ENCODE measurements around the gene NME9. TPM values are rescaled to one million over a fixed set of nuclear protein-coding genes. Genes with fewer than 3 reads are reported as not detected.

Gene NME9
- total RNA-seq, 1 donor from 2014 or later: 1.3 TPM

- intact Hi-C loops (cut with DNase I): no loop called here
- DNase-seq (ENCODE audit: low spot score) (no peak), ATAC-seq (no peak)
Measured at GRCh38 chr3:138300647-138301046, 29.0 kb downstream of the NME9 start.

GRCh38 chr3:138297876-138298275 lies 31.8 kb downstream of the NME9 start:
- intact Hi-C loops (cut with DNase I): no loop called here
- ATAC-seq (no peak), DNase-seq (ENCODE audit: low spot score) (no peak)

- ATAC-seq (no peak), DNase-seq (ENCODE audit: low spot score) (no peak)
- intact Hi-C loops (cut with DNase I): no loop called here
Measured at GRCh38 chr3:138297059-138297607, 32.5 kb downstream of the NME9 start.

GRCh38 chr3:138296639-138297038 lies 33.0 kb downstream of the NME9 start:
- intact Hi-C loops (cut with DNase I): no loop called here
- DNase-seq (ENCODE audit: low spot score) (no peak), ATAC-seq (no peak)

GRCh38 chr3:138289701-138290100 lies 40.0 kb downstream of the NME9 start:
- intact Hi-C loops (cut with DNase I): no loop called here
- no peak for ATAC-seq
- DNase-seq (ENCODE audit: low spot score): no peak

- intact Hi-C loops (cut with DNase I): no loop called here
- no peak for DNase-seq (ENCODE audit: low spot score)
- no peak for ATAC-seq
Measured at GRCh38 chr3:138289260-138289659, 40.4 kb downstream of the NME9 start.

- ATAC-seq: no peak
- intact Hi-C loops (cut with DNase I): no loop called here
- DNase-seq (ENCODE audit: low spot score): no peak
Measured at GRCh38 chr3:138284957-138285477, 44.6 kb downstream of the NME9 start.

GRCh38 chr3:138284079-138284478 lies 45.6 kb downstream of the NME9 start:
- intact Hi-C loops (cut with DNase I): no loop called here
- no peak for DNase-seq (ENCODE audit: low spot score)
- no peak for ATAC-seq

- ATAC-seq: no peak
Measured at GRCh38 chr3:138282836-138283235, 46.8 kb downstream of the NME9 start.

GRCh38 chr3:138281561-138281960 lies 48.1 kb downstream of the NME9 start:
- DNase-seq (ENCODE audit: low spot score) (no peak), ATAC-seq (no peak)
- intact Hi-C loops (cut with DNase I): no loop called here

More at GRCh38 chr3:138282836-138283235, 46.8 kb downstream of the NME9 start:
- no peak for DNase-seq (ENCODE audit: low spot score)
- intact Hi-C loops (cut with DNase I): no loop called here

- no peak for ATAC-seq
- DNase-seq (ENCODE audit: low spot score): no peak
- intact Hi-C loops (cut with DNase I): no loop called here
Measured at GRCh38 chr3:138271189-138271794, 58.4 kb downstream of the NME9 start.

- no peak for ATAC-seq
- DNase-seq (ENCODE audit: low spot score): no peak
- intact Hi-C loops (cut with DNase I): no loop called here
Measured at GRCh38 chr3:138270245-138270644, 59.4 kb downstream of the NME9 start.

GRCh38 chr3:138267083-138267482 lies 62.6 kb downstream of the NME9 start:
- DNase-seq (ENCODE audit: low spot score): no peak
- ATAC-seq: no peak
- intact Hi-C loops (cut with DNase I): no loop called here

GRCh38 chr3:138265745-138266144 lies 63.9 kb downstream of the NME9 start:
- ATAC-seq (no peak), DNase-seq (ENCODE audit: low spot score) (no peak)
- intact Hi-C loops (cut with DNase I): no loop called here

- no peak for DNase-seq (ENCODE audit: low spot score)
- ATAC-seq: no peak
- intact Hi-C loops (cut with DNase I): no loop called here
Measured at GRCh38 chr3:138263104-138263503, 66.5 kb downstream of the NME9 start.

GRCh38 chr3:138260611-138261010 lies 69.0 kb downstream of the NME9 start:
- no peak for ATAC-seq
- DNase-seq (ENCODE audit: low spot score): no peak
- intact Hi-C loops (cut with DNase I): no loop called here

- DNase-seq (ENCODE audit: low spot score) (no peak), ATAC-seq (no peak)
- intact Hi-C loops (cut with DNase I): no loop called here
Measured at GRCh38 chr3:138259126-138259525, 70.5 kb downstream of the NME9 start.

- intact Hi-C loops (cut with DNase I): no loop called here
- no peak for ATAC-seq
- DNase-seq (ENCODE audit: low spot score): no peak
Measured at GRCh38 chr3:138257986-138258385, 71.7 kb downstream of the NME9 start.

- intact Hi-C loops (cut with DNase I): no loop called here
- ATAC-seq (no peak), DNase-seq (ENCODE audit: low spot score) (no peak)
Measured at GRCh38 chr3:138256022-138256421, 73.6 kb downstream of the NME9 start.

- DNase-seq (ENCODE audit: low spot score) (no peak), ATAC-seq (no peak)
- intact Hi-C loops (cut with DNase I): no loop called here
Measured at GRCh38 chr3:138254216-138254615, 75.4 kb downstream of the NME9 start.

GRCh38 chr3:138253609-138254008 lies 76.0 kb downstream of the NME9 start:
- intact Hi-C loops (cut with DNase I): no loop called here
- ATAC-seq (no peak), DNase-seq (ENCODE audit: low spot score) (no peak)

All from sciatic nerve (tissue), 2 donors.